Fibroblast of skin of scalp (primary cell): ENCODE data around the gene RCBTB2. TPM values are rescaled to one million over a fixed set of nuclear protein-coding genes. Genes with fewer than 3 reads are reported as not detected.
"Not testable (repeated sequence)": the region's sequence is repeated elsewhere in the genome, so short reads cannot be mapped to it uniquely, and the experiment has no call there.

ENCODE experiments used
- DNase-seq: peaks from one replicate; pipeline ENCODE4 v3.0.0-alpha.2; 2013
- polyA plus RNA-seq, 2 experiments: library from polyadenylated mRNA; unstranded; fragments of 120-200 nt; gene quantifications; one replicate each; pipeline ENCODE4 v1.2.1, GENCODE V29; 2013; ENCODE audit not compliant: insufficient read length in 2 of 2

The RCBTB2 gene
- polyA plus RNA-seq (2013, experiment 1 of 2; ENCODE audit: insufficient read length): 4.4 TPM
- 5.2 TPM for polyA plus RNA-seq (2013, experiment 2 of 2; ENCODE audit: insufficient read length)

DNA sequence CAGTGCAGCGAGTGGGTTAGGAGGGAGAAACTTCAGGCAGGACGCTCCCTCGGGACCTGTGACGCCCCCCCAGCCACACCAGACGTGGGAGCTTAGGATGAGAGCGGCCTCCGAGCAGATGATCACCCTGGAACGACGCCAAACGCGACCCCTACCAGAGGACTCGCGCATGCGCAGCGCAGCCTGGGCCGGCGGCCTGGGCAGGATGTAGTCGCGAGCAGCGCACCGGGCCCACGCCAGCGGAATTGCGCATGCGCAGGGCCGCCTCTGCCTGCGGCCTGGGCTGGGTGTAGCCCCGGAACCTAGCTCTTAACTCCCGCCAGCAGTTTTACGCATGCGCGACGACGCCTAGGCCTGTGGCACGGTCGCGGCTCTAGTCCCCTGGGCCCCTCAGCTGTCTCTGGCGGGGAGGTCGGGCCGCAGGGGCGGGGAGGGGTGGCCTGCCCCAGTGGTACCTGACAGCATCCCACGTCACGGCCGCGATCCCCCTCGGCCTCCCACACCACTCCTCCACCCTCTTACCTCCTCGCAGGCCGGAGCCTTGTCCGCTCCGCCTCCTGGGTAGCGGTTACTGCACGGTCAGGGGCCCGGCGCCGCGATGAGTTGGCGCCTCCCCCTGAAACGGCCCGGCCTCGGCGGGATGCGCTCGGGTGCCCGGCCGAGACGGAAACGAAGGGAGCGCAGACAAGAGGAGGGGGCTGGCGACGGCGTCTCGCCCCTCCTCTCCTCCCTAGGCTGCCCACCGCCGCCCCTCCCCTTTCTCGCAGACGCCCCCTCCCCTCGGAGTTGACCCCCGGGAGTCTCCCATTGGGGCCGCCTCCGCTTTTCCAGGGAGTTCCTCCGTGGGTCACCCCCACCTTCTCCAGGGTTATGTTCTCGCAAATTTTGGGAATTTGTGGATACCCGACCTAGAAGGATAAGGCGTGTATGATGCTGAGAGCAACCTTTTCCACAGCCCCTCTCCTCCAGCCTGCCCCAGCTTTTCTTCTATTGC lies at the start of gene RCBTB2:
TSS of gene RCBTB2 (minus strand) at position 575 of the 994 bp plus-strand sequence. CDS start 11,141 bp downstream, outside the sequence.
- DNase-seq: peak; percentile 98

DNA sequence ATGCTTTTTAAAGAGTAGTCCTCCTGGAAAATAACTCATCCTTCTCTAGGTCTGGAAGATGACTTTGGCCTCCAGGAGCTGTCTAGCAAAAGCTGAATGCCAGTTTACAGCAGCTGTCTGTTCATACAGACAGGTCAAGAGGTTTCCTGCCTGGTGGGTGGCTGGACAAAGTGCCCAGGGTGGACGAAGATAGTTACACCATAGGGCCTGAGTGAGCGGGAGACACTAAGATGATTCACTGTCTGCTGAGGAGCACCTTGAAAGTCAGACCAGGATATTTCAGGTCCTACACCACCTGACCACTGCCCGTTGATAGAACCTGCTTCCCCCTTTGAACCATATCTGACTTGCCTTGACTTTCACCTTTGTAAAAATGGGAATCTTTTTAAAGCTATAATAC lies 49.2 kb upstream of the RCBTB2 start:
- no peak for DNase-seq

DNA sequence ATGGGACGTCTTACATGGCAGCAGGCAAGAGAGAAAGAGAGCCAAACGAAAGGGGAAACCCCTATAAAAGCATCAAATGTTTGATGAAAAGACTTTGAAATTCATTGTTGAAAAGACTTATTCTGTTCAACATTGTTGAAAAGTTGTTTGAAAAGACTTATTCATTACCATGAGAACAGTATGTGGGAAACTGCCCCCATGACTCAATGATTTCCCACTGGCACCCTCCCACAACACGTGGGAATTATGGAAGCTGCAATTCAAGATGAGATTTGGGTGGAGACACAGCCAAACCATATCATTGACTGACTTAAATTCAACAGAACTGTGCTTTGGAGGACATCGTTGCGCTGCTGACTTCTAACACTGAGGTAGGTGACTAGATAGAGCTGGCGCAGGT lies 48.0 kb upstream of the RCBTB2 start:
- no peak for DNase-seq

DNA sequence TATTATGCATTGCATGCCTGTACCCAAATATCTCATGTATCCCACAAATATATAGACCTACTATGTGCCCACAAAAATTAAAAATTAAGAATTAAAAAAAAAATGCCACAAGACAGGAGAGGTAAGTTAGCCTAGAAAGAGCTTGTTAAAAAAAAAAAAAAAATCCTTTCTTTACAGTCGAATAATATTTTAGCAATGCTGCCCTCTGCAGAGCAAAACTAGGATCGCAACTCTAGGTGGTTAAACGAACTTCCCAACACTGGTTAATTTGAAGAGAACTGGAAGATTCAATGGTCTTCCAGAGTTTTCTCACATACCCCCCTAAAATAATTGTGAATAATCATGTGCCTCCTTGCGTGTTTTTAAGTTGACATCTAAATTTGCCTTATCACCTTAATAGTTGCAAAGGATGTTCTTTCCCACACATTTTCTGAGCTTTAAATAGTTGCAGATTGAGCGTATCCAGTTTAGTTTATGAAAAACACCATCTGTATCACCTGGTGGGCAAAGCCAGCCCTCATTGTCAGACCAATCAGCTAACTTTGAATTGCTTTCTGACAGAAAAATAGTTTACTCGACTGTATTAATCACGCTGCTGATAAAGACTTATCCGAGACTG lies 47.4 kb upstream of the RCBTB2 start:
- peak; percentile 62 for DNase-seq

DNA sequence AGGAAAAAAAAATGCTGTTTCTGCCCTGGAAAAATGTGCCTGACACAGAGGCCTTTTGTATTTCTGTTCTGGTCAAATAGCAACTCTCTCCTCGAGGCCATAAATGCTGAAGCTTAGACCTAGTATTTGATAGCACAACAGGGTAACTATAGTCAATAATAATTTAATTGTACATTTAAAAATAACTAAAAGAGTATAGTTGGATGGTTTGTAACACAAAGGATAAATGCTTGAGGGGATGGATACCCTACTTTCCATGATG lies 47.0 kb upstream of the RCBTB2 start:
- DNase-seq: not testable (repeated sequence)

DNA sequence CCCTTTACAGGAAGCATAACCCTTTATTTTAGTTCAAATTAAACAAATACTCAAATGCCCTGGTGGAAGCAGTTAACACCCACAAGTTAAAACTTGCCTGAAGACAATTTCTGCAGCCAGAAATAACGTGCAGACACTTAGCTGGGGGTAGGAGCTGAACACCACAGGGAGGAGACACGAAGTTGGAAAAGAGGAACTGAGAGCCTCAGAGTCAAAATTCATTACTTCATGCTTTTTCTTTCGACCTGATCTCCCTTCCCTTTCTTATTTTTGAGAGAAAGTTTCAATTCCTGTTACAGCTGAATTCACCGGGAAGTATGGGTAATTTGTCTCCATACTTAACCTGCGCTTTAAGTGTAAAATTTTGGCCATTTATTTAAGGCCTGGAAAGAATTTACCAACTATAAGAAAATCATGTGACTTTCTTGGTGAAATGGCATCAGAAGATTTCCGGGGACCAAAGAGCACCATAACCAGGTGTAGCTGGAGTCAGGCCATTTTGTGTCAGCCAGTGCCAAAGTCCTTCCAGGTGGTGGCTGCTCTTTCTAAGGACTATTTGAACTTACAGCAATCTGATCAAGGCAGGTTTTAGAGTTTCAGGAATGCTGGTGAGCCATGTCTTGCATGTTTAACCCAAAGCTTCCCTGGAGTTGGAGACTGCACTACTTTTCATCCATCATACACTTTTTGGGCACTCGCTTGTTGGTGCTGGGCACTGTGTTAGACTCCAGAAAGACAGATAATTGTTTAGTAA lies 46.5 kb upstream of the RCBTB2 start:
- no peak for DNase-seq

DNA sequence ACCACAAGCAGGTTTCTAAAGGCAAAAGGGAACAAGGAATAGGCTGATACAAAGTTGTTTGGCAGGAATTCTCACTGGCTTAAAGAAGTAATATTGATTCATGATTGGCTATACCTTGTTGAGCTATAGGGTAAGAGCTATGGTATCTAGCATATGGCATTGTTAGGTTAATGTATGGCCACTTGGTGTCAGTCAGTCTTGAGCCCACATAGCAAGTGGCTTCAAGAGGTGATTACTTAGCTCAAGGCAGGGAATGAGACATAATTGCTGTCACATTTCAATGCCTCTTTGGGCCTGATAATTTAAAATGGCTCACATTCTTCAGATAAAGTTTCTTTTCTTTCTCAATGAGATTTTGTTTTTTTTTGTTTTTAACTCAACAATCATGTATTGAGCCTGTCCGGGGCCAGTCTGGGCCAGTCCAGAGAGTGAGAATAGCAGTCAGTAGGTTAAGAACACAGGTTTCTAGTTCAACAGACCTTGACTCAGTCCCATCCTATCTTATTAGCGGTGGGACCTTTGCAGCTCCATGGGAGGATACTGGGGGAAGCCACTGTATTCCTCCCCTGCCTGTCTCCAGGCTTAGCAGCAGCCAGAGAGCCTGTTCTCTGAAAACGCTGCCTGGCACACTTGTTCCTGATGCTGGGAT lies 45.8 kb upstream of the RCBTB2 start:
- no peak for DNase-seq

DNA sequence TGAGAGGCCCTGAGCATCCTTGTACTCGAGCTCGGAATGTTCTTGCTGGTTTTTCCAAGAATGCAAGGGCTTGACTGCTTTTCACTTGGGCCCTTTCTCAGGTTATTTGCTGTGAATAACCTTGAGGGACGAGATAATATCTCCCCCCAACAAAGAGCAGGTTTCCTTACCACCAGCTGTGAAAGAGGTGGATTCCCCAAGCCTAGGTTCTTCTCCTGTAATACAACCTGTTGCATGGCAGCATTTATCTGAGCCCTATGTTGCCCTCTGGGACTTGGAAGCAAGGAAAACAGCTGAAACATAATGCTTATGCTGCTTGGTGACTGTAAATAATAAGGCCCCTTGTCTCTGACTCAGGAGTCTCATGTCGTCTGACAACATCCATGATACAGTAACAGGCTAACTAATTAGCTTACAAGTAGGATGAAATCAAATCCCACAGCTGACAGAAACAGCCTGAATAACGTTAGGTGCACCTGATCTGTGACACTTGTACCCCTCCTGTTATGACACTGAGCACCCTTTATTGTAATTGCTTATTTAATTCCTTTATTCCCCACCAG lies 43.6 kb upstream of the RCBTB2 start:
- DNase-seq: no peak

DNA sequence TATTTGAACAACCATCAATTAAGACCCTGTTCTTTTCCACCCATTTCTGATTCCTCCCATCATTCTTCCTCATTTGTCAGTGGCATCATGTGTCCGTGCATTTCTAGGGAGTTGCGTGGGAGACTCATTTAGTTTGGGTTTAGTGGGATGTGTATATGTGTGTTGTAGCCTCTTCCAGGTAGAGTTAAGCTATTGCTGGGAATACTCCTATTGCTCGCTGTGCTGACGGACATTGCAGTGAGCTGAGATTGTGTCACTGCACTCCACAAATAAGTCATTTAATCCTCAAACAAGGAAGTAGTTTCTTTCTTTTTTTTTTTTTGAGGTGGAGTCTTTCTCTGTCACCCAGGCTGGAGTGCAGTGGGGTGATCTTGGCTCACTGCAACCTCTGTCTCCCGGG lies 42.2 kb upstream of the RCBTB2 start:
- DNase-seq: no peak

DNA sequence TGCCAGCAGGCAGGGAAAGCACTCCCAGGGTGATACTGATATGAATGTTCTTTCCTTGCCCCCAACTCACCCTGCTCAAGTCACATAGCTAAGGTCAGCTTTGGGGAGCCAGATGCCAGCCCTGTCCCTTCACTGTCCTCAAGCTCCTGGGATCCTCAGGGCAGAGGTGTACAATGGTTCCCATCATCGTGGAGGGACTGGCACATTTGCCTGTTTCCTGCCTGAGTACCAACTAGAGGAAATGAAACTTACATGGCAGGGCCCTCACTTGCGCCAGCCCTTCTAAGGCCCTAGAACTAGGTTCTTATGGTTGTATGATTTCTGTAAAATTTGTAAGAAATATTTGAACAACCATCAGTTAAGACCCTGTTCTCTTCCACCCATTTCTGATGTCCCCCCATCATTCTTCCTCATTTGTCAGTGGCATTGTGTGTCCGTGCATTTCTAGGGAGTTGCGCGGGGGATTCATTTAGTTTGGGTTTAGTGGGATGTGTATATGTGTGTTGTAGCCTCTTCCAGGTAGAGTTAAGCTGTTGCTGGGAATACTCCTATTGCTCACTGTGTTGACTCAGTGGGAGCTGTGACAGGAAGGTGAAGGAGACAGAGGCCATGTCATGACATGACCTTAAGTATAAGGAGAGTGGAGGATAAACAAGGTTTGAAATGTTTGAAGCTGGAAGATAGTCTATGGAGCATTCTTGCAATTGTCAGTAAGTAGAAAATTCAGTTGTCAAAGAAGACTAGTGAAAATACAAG lies 41.3 kb upstream of the RCBTB2 start:
- DNase-seq: no peak

DNA sequence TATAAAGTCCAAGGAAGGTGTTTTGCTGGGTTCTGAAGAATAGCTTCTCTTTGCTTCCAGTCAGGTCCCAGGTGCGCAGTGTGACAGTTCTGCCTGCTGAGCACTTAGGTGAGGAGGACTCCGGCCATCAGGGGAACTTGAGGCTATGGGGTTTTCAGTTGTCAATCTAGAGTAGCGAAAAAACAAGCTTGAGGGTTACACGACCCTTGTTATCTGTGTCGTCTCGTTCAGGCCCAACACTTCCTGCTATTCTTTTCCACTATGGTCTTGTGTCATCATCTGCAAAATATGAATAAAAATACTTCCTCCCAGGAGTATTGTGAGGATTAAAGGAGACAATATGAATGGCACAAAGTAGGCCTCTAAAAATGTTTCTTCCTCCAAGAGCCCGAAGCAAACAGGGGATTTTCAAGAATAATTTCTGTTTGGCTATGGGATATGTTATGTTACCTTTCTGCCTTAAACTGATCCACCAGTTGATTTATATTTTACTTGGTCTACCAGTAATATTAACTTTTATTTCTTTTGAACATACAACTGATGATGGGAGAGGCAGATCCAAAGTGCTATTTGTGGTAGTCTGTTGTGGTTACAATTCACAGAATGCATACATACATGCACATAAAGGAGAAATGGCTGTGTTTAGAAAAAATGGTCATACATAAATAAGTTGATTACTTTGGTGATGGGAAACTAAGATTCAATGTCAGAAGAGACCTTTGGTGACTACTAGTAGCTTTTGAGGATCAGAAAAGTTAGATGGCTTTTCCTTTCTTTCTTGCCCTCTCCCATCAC lies 40.5 kb upstream of the RCBTB2 start:
- no peak for DNase-seq

DNA sequence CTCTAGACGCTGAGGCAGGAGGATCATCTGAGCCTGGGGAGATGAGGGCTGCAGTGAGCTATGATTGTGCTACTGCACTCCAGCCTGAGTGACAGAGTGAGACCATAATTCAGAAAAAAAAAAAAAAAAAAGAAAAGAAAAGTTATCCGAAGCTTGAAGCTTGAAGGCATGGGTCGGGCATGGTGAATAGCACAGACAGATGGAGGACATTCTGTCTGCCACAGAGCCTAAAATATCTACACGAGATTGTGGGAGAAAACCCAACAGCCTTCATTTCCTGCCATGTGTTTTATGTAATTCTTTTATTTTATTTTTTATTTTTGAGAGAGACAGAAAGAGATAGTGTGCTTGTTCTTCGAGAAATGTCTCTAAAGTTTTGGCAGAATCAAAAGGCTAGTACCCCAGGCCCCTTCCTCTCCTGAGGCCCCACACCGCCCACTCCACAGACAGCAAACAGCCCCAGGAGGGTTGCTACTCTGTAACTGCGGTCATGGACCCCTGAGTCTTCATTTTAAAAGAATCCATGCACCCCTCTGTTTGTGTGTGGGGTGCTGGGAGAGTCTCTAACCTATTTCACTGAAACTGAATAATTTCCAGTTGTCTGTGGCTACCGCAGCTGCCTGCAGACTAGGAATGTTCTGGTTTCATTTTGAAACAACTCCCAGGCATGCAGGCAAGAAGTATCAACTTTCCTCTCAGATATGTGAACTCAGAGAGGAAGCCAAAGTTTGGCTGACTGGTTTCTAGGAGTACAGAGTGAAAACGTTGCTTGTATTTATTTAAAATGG lies 38.4 kb upstream of the RCBTB2 start:
- peak; percentile 79 for DNase-seq

DNA sequence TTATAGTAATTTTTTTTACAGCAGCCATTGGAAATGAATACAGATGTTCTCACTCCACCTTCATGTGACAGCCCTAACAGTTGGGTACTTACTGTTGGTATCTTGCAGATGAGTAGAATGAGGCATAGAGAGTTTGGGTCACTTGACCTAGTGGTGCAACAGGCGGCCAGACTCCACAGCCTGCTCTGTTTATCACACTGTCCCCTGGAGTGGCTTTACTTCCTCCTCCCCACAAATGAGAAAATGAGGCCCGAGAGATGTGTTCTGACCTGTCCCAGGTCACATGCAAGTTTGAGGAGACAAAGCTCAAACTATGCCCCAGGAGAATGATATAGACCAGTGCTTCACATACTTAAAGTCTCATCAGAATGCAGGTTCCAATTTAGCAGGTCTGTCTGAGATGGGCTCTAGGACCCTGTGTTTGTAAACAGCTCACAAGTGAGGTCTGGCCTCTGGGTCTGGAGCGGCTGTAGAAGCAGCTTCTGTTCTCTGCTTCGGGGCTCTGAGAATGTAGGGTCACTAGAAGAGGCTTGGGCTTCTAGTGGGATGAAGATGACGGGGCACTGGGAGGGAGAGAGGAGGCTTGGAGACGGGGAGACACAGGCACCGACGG lies 37.4 kb upstream of the RCBTB2 start:
- no peak for DNase-seq

DNA sequence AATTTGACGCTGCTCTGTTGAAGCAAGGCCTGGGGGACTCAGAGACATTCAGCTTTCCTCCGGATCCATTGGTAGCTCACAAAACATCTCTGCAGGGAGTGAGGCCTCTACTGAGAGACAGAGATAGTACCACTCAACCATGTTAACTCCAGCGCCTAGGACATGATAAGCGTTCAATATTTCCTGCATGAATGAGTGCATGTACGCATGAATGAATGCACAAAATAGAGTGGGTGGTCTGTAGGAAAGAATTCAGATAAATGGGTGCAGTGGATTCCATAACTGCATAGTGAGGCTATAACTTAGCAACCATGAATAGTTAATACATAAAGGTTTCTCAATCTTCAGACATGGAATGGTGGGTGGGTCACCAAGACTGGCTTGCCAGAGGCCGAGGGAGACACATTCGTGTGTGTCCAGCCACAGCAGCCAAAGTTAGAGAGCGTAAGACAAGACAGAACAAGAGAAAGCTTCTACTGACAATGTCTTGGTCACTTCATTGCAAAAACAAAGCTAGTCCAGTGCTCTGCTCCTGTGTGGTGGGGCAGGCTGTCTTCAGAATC lies 36.3 kb upstream of the RCBTB2 start:
- no peak for DNase-seq

DNA sequence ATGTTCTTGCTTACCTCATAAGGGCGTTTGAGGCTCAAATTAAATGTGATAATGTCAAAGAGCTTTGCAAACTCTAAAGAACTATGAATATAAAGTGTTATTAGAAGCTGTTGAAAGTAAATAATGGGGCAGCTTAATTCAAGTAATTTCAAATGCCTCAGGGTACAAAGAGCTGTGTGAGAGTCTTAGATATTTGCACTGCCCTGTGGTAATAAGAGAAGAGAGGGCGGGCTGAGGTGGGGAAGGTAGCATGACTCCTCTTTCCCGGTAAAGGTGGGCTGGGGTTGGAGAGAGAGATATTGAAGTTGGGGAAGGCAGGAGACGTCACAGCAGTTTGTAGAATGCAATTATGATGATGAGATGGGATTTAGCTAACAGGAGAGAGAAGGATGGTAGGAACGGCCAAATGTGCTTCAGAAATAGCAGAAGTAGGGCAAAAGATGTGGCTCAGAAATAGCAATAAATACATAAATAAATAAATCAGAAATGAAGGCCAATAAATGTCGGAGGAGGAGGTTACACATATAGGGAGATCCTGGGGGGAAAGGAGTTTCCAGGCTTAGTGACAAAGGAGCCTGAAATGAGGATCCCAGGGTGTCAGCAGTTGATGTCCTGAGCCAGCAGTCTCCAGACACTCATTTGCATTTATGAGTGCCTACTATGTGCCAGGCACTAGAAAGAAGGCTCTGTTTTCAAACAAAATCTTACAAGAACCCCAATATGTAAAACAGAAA lies 35.7 kb upstream of the RCBTB2 start:
- DNase-seq: no peak

DNA sequence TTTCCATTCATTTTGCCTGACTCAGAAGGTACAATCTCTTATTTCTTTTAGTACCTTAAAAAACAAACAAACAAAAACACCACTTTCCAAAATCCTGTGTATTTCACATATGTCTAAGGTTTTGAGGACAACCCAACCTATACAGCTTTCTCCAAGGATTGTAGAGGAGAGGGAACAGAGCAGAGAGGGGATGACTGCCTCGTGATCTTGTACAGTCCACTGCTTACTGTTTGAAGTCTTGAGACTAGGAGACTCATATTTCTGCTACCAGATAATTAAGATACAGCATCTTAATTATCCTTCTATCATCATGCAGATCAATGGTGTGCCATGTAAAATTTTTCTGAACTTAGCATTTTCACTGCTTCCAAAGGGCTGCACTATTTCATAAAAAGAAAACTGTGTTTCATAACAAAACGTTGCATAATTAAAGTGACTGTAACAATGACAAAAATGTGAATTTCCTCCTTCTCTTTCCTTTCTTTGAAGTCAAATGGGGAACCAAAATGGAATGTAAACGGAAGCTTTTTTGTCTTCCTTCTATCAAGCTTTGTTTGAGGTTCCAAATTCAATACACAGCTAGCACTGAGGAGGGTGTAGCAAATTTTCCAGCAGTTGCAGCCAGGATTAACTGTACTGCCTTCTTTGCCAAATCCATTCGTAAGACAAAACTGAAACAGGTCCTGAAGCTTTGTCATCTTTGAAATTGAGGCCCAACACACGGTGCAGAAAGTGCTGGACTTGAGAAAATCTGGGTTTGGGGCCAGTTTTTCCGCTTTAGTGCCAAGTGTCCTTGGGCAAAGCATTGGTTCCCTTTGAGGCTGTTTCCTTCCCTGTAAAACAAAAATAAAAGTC lies 34.9 kb upstream of the RCBTB2 start:
- DNase-seq: no peak

DNA sequence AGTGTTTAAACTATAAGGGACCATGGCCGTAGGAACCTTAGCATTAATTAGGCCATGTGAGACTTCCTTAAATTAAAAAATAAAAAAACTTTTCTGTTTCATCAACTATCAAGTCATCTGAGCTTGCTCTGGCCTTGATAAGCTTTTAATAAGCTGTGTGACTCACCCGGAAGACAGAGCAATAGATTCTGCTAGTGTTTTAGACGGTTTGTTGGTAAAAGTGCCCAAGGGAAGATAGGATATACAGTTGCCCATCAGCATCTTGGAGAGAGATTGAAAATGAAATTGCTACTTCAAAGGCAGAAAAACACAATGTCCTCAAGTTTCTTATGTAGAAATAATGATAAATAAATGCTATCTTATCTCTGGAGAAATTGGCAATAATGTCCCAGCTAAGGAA lies 31.2 kb upstream of the RCBTB2 start:
- DNase-seq: no peak
